ENCODE results near the gene NUMA1.

DNA sequence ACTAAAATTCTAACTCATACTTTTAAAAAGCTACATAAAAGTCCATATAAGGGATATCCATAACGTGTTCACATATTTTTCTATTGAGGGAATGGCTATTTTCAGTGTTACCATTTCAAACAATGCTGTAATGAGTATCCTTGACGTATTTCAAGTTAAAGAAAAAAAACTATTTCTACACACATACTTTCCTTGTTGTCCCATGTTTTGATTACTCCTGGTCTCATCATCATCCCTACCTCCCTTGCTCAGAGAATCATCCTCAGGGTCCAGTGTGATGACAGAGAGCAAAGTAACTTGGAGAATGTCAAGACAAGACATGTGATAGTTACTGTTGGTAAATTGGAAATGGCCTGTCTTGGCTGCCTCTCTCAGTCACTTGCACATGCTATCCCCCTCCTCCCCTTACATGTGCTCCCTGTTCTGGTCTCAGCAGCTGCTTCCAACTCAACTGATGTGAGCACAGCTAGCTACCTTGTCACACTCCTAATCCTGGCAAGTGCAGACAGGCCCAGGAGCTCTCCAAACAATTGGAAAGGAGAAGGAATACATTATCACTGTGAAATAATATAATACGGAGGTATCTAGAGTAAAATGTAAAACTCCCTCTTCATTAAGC, 21.8 kb downstream of the NUMA1 start:
- TF ChIP-seq, protein P1, sequence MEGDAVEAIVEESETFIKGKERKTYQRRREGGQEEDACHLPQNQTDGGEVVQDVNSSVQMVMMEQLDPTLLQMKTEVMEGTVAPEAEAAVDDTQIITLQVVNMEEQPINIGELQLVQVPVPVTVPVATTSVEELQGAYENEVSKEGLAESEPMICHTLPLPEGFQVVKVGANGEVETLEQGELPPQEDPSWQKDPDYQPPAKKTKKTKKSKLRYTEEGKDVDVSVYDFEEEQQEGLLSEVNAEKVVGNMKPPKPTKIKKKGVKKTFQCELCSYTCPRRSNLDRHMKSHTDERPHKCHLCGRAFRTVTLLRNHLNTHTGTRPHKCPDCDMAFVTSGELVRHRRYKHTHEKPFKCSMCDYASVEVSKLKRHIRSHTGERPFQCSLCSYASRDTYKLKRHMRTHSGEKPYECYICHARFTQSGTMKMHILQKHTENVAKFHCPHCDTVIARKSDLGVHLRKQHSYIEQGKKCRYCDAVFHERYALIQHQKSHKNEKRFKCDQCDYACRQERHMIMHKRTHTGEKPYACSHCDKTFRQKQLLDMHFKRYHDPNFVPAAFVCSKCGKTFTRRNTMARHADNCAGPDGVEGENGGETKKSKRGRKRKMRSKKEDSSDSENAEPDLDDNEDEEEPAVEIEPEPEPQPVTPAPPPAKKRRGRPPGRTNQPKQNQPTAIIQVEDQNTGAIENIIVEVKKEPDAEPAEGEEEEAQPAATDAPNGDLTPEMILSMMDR (IDR thresholded peaks at IDR 0.05; ENCODE audit: low read depth, low read length, poor library complexity, severe bottlenecking): no peak
- no peak for TF ChIP-seq EZH2phosphoT487 (IDR thresholded peaks at IDR 0.05; ENCODE audit: borderline replicate concordance, low read length)

Data from DOHH2 (cell line).